ENCODE measurements around the gene ZC3HAV1L. TPM values are rescaled to one million over a fixed set of nuclear protein-coding genes. Genes with fewer than 3 reads are reported as not detected.
"Not testable (repeated sequence)": the region's sequence is repeated elsewhere in the genome, so short reads cannot be mapped to it uniquely, and the experiment has no call there.

ZC3HAV1L gene, protein sequence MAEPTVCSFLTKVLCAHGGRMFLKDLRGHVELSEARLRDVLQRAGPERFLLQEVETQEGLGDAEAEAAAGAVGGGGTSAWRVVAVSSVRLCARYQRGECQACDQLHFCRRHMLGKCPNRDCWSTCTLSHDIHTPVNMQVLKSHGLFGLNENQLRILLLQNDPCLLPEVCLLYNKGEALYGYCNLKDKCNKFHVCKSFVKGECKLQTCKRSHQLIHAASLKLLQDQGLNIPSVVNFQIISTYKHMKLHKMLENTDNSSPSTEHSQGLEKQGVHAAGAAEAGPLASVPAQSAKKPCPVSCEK
- 0.80 TPM for polyA plus RNA-seq

DNA sequence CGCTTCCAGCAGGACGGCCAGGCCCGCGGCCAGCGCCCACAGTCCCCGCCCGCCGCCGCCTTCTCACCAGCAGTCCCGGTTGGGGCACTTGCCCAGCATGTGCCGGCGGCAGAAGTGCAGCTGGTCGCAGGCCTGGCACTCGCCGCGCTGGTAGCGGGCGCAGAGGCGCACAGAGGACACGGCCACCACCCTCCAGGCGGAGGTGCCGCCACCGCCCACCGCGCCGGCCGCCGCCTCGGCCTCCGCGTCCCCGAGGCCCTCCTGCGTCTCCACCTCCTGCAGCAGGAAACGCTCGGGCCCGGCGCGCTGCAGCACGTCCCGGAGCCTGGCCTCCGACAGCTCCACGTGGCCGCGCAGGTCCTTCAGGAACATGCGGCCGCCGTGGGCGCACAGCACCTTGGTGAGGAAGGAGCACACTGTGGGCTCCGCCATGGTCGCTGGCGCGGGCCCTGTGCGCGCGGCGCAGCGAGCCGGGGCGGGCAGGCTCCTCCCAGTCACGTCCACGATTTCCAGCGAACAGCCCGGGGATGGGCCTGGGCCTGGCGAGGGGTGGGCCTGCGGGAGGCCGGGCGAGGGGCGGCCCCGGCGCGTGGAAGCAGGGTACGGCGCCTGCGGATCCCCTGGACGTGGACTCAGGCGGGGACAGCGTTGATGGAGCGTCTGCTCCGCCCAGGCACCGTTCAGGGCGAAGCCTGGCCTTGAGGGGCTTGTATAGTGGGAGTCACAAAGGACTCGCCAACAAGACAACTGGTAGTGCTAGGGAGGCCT is at the start of gene ZC3HAV1L:
Gene ZC3HAV1L, minus strand, starts transcription at position 457 of the 768 bp plus-strand sequence. Its CDS starts 25 bp downstream, at position 432.
- Mint-ChIP-seq H3K4me1 (peaks cover 6 to 10% (median 9%) of the 10 kb centered on the region in 3 donors), H3K4me3 (peak within 1 kb of the TSS; percentile 81 to 93 (median 86)), H3K27ac (peak within 1 kb of the TSS in 2 of 3 donors; percentile 88 to 90), H3K27me3 (peaks cover 1% of the 10 kb centered on the region), H3K9me3 (no peaks in the 10 kb centered on the region), H3K36me3 (peaks cover 4% of the 10 kb centered on the region)

DNA sequence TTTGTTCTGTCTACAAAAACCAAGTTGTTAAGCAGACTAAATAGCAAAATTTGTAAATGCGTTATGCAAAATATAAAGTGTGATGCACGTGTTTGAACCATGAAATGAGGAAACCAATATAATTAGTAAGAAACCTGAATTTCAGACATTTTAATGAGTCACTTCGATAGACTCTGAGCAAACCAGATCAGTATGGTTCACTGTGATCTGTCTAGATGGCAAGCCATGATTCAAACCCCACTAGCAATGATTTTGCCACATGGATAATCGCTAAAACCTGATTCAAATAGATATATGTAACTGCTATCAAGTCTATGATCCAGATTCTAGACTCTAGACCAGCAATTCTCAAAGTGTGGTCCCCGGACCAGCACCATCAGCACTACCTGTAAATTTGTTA is 48.9 kb upstream of the ZC3HAV1L start:
- H3K9me3 Mint-ChIP-seq: peaks cover 4 to 7% (median 7%) of the 10 kb centered on the region in 3 donors
- H3K36me3 Mint-ChIP-seq: peaks cover 15% of the 10 kb centered on the region
- no peaks in the 10 kb centered on the region for H3K27me3 Mint-ChIP-seq
- H3K4me3 Mint-ChIP-seq: no peak overlapping the region
- peaks cover 5 to 29% (median 18%) of the 10 kb centered on the region in 3 donors for H3K4me1 Mint-ChIP-seq
- H3K27ac Mint-ChIP-seq: peak overlapping the region in 2 of 3 donors; percentile 25 to 31

DNA sequence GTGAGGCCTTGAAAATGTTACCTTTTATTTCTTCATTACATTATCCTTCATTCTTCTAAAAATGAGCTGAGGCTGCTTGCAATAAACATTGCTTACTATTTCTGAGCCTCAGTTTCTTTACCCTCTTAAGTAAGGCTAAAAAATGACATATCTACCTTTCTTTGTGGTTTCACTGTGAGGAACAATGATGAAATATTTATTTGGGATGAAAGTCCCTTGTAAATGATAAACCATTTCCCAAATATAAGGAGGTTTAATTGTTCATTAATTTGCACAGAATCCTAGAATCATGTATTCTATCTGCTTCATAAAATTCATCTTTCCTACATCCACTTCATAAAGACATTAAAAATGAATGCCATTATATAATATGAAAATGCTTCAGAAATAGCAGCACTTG is 45.7 kb upstream of the ZC3HAV1L start:
- peaks cover 5% of the 10 kb centered on the region for H3K36me3 Mint-ChIP-seq
- H3K27ac Mint-ChIP-seq: no peak overlapping the region
- peaks cover 5 to 21% (median 8%) of the 10 kb centered on the region in 3 donors for H3K4me1 Mint-ChIP-seq
- peaks cover 0 to 2% (median 2%) of the 10 kb centered on the region in 3 donors for H3K9me3 Mint-ChIP-seq
- no peak overlapping the region for H3K4me3 Mint-ChIP-seq
- no peaks in the 10 kb centered on the region for H3K27me3 Mint-ChIP-seq

DNA sequence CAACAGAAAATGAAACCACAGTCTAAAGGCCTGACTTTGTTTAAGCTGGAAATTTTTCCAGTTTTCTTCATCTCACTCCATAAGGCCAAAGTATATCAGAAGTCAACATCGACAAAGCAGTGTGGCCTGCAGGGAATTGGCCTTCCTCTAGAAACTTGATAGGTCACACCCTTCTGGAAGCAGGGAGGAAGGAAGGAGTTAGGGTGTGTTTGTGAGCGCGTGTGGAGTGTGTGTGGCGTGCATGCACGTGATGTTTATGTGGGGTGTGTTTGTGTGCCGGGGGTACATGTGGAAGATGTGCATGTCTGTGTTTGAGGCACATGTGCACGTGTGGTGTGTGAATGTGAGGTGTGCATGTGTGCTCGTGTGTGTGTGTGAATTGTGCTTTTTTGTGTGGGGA is 45.1 kb upstream of the ZC3HAV1L start:
- H3K9me3 Mint-ChIP-seq: peaks cover 0 to under 1% (median 0%) of the 10 kb centered on the region in 3 donors
- peak overlapping the region in 2 of 3 donors; percentile 14 to 41 for H3K27ac Mint-ChIP-seq
- H3K4me1 Mint-ChIP-seq: peaks cover 1 to 17% (median 5%) of the 10 kb centered on the region in 3 donors
- peaks cover 5% of the 10 kb centered on the region for H3K36me3 Mint-ChIP-seq
- no peak overlapping the region for H3K4me3 Mint-ChIP-seq
- no peaks in the 10 kb centered on the region for H3K27me3 Mint-ChIP-seq

DNA sequence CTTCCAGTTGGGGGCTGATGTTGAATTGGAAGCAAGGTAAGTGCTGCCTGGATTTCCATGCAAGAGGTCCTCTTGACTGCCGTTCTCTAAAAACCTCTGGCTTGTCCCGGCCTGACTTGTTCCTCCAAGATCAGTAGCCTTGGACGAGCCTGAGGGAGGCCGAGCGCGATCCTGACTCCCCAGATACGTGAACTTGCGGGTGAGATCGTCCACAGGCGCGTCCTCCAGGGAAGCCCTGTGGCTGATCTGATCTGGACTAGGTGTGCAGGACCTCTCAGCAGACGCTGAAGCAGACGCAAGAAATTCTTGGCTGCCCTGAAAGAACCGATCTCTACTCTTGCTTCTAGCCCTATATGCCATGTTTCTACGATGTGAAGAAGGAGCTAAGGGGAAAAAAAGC is 44.0 kb upstream of the ZC3HAV1L start:
- Mint-ChIP-seq H3K36me3 (peaks cover 1% of the 10 kb centered on the region), H3K4me3 (peak overlapping the region in 1 of 4 donors; percentile 3), H3K27ac (peak overlapping the region in 2 of 3 donors; percentile 64 to 67), H3K9me3 (no peaks in the 10 kb centered on the region), H3K4me1 (peaks cover 5 to 17% (median 7%) of the 10 kb centered on the region in 3 donors), H3K27me3 (no peaks in the 10 kb centered on the region)

DNA sequence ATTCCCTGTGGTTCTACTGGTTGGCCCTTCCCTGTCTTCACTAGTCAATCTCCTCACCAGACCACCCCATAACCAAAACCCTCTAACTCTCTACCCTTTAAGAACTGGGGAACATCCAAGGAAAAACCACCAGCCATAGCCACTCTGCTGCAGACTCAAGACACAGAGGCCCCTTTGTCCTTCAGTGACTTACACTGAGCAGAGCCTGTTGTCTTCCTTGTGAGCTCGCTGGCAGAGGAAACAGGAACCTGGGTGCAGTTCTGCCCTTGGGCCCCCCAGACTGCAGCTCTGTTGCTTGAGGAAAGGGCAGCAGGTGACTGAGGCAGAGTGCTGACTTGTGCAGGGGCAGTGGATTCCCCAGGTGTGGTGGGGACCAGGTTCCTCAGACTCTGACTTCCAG is 43.1 kb upstream of the ZC3HAV1L start:
- Mint-ChIP-seq H3K9me3 (no peaks in the 10 kb centered on the region), H3K4me1 (peaks cover 6 to 18% (median 8%) of the 10 kb centered on the region in 3 donors), H3K36me3 (peaks cover 1% of the 10 kb centered on the region), H3K27ac (peak overlapping the region in 2 of 3 donors; percentile 48 to 73), H3K4me3 (no peak overlapping the region), H3K27me3 (no peaks in the 10 kb centered on the region)

DNA sequence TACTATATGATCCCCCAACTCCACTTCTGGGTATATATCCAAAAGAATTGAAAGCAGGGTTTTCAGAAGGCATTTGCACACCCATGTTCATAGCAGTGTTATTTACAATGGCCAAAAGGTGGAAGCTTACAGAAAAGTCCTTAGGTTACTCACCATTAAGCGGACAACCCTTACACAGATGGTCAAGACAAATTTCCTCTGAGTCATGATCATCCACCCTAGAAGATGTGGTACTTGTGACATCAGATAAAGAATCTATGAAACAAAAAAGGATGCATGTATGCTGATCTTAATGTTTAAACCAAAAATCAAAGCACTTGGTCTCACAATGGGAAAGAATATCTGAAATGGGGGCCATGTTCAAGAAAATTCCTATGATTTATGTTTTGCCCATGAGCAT is 42.6 kb upstream of the ZC3HAV1L start:
- peaks cover 6 to 17% (median 8%) of the 10 kb centered on the region in 3 donors for H3K4me1 Mint-ChIP-seq
- no peaks in the 10 kb centered on the region for H3K9me3 Mint-ChIP-seq
- no peak overlapping the region for H3K4me3 Mint-ChIP-seq

DNA sequence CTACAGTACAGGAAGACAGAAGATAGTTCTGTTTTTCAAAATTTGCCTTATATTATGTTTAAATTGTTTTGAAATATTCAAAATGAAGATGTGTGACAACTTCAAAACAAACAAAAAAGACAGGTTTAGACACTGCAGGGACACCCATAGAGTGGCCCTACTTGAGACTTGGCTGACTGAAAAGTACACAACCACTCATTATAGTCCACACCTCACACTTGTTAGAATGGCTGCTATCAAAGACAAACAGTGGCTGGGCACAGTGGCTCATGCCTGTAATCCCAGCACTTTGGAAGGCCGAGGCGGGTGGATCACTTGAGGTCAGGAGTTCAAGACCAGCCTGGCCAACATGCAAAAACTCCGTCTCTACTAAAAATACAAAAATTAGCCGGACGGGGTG is 41.9 kb upstream of the ZC3HAV1L start:
- H3K27me3 Mint-ChIP-seq, H3K36me3 Mint-ChIP-seq, H3K9me3 Mint-ChIP-seq, H3K4me3 Mint-ChIP-seq: not testable (repeated sequence)
- peak overlapping the region in 1 of 3 donors; percentile 5 for H3K27ac Mint-ChIP-seq
- H3K4me1 Mint-ChIP-seq: peaks cover 7 to 18% (median 7%) of the 10 kb centered on the region in 3 donors

More for the DNA sequence above, 42.6 kb upstream of the ZC3HAV1L start:
- no peaks in the 10 kb centered on the region for H3K27me3 Mint-ChIP-seq
- H3K27ac Mint-ChIP-seq: peak overlapping the region in 2 of 3 donors; percentile 14 to 48
- peaks cover 1% of the 10 kb centered on the region for H3K36me3 Mint-ChIP-seq

DNA sequence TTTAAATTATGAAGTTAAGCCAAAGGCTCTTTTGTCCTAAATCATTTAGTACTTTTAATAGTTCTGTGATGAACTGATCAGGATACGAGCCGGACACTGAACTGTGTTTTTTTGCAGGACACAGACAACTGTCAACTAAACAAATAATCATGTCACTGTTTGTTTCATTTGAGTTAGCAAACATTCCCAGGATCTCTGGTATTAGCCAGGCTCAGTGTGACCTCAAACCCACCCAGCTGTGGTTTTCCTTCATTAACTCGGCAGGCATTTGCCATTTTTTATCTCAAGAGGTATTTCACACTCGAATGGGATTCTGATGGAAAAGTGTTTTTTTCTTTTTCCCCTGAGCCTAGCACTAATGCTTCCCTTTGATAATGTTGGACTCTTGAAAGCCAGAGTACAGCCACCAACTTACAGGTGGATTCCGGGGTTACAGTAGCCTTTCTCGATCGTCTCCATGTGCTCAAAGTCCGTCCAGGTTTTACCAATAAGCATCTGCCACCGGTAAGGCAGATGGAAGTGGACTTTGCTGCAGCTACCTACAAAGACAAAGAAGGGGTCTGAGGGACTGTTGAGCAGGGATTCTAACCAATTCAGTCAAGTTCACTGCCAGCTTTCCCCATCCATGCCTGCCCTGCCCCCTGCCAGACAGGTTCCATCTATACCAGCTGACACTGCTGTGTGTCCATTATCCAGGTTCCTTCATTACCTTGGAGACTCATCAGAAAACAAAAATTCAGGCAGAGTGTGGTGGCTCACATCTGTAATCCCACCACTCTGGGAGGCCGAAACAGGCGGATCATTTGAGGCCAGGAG is 40.2 kb upstream of the ZC3HAV1L start:
- Mint-ChIP-seq H3K36me3 (peaks cover 3% of the 10 kb centered on the region), H3K4me3 (no peak overlapping the region), H3K9me3 (no peaks in the 10 kb centered on the region), H3K4me1 (peaks cover 10 to 17% (median 11%) of the 10 kb centered on the region in 3 donors), H3K27me3 (no peaks in the 10 kb centered on the region), H3K27ac (peak overlapping the region in 1 of 3 donors; percentile 83)

DNA sequence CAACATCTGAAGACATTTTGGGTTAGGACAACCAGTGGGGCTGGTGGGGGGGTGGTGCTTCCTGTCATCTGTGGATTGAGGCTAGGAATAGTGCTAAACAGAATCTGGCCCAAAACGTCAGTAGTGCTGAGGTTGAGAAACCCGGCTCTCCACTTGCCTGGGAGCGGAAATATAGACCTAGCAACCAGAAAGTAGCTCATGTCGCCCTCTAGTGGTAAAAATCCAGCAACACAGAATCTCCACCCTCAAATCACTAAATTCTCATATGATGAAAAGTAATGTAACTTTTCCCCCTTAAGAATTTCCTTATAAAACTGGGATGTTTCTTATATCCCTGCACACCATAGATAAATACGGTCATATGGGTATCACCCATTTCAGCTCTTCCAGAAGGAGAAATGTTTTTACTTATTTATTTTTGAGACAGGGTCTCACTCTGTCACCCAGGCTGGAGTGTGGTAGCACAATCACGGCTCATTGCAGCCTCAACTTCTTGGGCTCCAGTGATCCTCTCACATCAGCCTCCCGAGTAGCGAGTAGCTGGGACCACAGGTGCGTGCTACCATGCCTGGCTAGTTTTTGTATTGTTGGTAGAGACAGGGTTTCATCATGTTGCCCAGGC is 39.3 kb upstream of the ZC3HAV1L start:
- peaks cover 10 to 15% (median 11%) of the 10 kb centered on the region in 3 donors for H3K4me1 Mint-ChIP-seq
- H3K27me3 Mint-ChIP-seq: no peaks in the 10 kb centered on the region
- no peaks in the 10 kb centered on the region for H3K9me3 Mint-ChIP-seq
- peak overlapping the region in 2 of 4 donors; percentile 7 to 25 for H3K4me3 Mint-ChIP-seq
- peaks cover 3% of the 10 kb centered on the region for H3K36me3 Mint-ChIP-seq
- H3K27ac Mint-ChIP-seq: peak overlapping the region; percentile 30 to 87 (median 59)

DNA sequence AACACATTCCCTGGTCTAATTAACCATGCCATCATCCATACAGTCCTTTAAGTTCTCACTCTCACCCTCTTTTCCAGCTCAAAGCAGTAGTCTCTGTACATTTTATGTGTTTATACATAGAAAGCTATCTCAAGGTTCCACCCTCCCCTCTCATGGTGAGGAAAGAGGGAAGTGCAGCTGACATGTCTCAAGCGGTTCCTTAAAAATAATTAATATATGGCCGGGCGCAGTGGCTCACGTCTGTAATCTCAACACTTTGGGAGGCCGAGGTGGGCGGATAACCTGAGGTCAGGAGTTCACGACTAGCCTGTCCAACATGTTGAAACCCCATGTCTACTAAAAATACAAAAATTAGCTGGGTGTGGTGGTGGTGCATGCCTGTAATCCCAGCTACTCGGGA is 37.0 kb upstream of the ZC3HAV1L start:
- Mint-ChIP-seq H3K36me3 (peaks cover 6% of the 10 kb centered on the region), H3K27me3 (no peaks in the 10 kb centered on the region), H3K4me1 (peaks cover 11 to 13% (median 12%) of the 10 kb centered on the region in 3 donors), H3K27ac (peak overlapping the region; percentile 56 to 89 (median 59)), H3K4me3 (peak overlapping the region in 2 of 4 donors; percentile 18 to 84), H3K9me3 (no peaks in the 10 kb centered on the region)

DNA sequence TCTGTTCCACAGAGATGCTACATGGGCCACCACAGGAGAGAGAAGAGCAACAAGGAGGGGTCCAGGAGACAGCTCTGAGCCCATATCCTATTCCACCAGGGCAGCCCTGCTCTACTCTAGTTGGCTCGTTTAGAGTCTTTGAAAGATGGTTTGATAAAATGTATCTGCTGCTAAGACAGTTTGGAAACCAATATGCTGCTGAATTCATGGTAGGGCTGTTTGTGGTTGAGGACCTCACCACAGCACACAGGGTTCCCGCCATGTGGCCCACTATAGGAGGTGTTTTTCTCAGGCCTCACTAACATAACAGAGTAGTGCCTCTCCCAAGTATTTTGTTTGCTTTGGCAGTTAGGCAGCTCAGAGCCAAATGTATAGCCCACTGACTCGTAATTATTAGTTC is 35.8 kb upstream of the ZC3HAV1L start:
- Mint-ChIP-seq H3K27ac (peak overlapping the region in 2 of 3 donors; percentile 72 to 89), H3K36me3 (peaks cover 6% of the 10 kb centered on the region), H3K27me3 (no peaks in the 10 kb centered on the region), H3K4me1 (peaks cover 11 to 13% (median 12%) of the 10 kb centered on the region in 3 donors), H3K9me3 (no peaks in the 10 kb centered on the region), H3K4me3 (peak overlapping the region in 1 of 4 donors; percentile 39)

DNA sequence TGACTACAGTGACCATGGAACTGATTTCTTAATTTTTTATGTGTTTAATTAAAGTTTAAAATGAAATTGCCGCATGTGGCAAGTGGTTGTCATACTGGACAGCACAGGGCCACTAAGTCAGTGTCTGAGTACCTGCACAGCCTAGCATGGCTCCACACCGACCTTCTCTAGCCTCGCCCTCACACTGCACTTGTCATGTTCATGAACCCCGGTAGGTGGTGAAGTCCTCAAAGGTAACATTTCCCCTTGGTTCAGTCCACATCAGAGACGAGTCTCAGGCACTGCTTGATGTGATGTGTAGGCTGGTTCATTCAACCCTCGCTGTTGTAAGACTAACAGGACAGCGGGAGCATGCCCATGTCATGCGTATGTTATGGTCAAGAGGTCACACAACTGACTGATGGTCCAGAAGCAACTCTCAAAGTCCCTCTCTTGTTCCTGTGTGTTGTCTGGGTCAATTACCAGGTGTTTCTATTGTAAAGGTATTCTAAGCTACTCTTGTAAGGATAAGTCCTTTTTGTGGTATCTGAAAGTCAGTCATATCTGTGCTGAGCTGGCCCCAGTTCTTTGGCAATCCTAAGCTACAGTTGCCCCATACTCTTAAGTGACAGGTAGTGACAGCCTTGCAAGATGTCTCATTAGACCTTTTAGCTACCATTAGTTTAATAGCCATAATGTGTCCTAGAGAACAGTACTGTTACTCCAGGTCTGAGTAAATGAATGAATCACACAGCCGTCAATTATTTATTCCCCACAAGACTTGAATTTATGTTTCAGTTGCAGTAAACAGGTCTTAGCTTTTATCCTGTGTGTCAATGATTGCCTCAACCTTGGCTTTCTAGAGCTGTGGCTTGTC is 32.9 kb upstream of the ZC3HAV1L start:
- Mint-ChIP-seq H3K9me3 (no peaks in the 10 kb centered on the region), H3K27me3 (no peaks in the 10 kb centered on the region), H3K4me1 (peaks cover 4 to 9% (median 6%) of the 10 kb centered on the region in 3 donors), H3K27ac (peak overlapping the region in 1 of 3 donors; percentile 12), H3K36me3 (peaks cover 10% of the 10 kb centered on the region), H3K4me3 (peak overlapping the region in 1 of 4 donors; percentile 34)

Measured in IgD-negative memory B cell (primary cell).